8988T (cell line): ENCODE measurements around the gene RBM42.
"Not testable (repeated sequence)": the region's sequence is repeated elsewhere in the genome, so short reads cannot be mapped to it uniquely, and the experiment has no call there.

Source experiments
- DNase-seq: peaks from one replicate; pipeline ENCODE4 v3.0.0; 2011

The RBM42 gene

GRCh38 chr19:35628565-35629331, at the start of gene RBM42:
Gene RBM42, plus strand, starts transcription at chr19:35629036. Its CDS starts 118 bp downstream, at chr19:35629154.
- DNase-seq: peak; percentile 98

- DNase-seq: no peak
Measured at GRCh38 chr19:35582760-35583159, 46.1 kb upstream of the RBM42 start.

- peak; percentile 49 for DNase-seq
Measured at GRCh38 chr19:35585848-35586247, 43.0 kb upstream of the RBM42 start, which contains the start of gene PMIS2. Gene PMIS2, plus strand, starts transcription at chr19:35586173. Its CDS starts 87 bp downstream, at chr19:35586260.

DNA sequence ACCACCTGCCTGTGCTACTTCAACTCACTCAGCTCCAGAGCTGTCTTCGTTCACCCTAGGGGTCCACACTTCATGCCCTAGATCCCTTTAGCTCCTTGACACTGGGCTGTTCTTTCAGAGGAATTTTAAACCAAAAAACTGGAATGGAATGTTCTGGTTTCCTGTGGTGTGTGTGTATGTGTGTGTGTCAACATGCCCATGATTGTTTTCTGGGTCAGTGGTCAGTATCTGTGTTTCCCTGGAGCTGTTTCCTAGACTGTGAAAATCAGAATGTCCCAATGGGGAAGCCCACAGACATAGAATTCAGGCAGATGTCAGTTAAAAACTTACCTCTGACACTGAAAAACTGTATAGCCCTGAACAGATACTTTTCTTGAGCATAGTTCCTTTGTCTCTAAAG, 41.5 kb upstream of the RBM42 start:
- no peak for DNase-seq

DNA sequence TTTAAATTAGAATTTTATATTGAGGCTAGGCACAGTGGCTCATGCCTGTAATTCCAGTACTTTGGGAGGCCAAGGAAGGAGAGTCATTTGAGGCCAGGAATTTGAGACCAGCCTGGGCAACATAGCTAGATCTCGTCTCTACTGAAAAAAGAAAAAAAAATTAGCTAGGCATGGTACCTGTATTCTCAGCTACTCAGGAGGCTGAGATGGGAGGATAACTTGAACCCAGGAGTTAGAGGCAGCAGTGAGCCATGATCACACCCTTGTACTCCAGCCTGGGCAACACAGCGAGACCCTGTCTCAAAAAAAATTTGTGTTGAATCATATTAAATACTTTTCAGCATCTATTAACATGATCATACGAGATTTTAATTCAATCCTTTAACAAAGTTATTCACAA, 38.0 kb upstream of the RBM42 start:
- no peak for DNase-seq

- peak; percentile 55 for DNase-seq
Measured at GRCh38 chr19:35592226-35592625, 36.6 kb upstream of the RBM42 start.

GRCh38 chr19:35595026-35595425, 33.8 kb upstream of the RBM42 start:
- not testable (repeated sequence) for DNase-seq

DNA sequence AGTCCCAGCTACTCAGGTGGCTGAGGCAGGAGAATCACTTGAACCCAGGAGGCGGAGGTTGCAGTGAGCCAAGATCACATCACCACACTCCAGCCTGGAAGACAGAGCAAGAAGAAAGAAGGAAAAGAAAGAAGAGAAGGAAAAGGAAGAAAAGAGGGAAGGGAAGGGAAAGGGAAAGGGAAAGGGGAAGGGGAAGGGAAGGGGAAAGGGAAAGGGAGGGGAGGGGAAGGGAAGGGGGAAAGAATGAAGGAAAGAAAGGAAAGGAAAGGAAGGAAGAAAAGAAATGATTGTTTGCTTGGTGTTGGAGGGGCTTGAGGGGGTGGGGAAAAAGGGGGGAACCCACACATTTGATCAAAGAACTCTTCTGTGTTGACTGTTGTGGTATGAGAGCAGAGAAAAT, 32.9 kb upstream of the RBM42 start:
- DNase-seq: no peak

DNA sequence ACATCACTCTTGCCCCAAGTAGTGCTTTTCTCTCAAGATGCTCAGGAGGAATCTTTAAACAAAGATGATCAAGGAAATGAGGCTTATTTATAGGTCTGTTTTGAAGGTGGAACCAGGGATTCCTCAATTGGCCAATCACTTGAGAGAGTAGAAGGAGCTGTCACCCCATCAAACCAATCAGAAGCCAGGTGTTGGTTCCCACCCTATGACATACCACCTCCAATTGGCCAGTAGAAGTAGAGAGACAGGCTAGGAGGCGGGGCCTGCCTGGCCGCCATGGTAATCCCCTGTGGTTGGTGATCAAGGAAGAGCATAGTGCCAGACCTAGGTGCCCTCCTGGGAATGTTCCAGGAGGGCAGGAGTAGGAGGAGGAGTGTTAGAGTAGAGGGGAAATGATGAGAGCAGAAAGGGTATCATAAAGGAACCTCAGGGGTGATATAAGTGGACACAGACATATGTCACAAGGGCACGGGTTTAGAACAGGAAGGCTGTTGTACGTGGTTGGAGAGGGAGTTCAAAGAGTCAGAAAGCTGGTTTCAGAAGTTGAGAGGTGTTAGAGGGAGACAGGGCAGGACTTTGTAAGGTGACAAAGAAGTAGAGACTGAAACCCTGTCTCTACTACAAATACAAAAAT, 32.4 kb upstream of the RBM42 start:
- DNase-seq: peak; percentile 51

DNA sequence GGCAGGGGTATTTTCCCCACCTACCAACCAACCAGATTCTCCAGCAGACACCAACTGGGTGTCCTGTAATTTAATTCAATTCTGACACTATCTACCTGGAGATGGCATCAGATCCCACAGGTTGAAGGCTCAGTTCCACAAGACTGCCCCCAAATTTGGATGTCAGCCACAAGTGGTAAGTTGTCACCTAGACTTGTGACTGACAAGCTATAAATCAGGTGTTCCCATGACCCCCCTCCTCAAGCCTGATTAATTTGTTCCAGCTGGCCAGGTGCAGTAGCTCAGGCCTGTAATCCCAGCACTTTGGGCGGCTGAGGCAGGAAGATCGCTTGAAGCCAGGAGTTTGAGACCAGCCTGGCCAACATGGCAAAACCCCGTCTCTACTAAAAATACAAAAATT, 26.9 kb upstream of the RBM42 start:
- no peak for DNase-seq

GRCh38 chr19:35604436-35604835, 24.4 kb upstream of the RBM42 start:
- DNase-seq: not testable (repeated sequence)

- DNase-seq: not testable (repeated sequence)
Measured at GRCh38 chr19:35607170-35607569, 21.7 kb upstream of the RBM42 start.

GRCh38 chr19:35607661-35608060, 21.2 kb upstream of the RBM42 start:
- no peak for DNase-seq

DNA sequence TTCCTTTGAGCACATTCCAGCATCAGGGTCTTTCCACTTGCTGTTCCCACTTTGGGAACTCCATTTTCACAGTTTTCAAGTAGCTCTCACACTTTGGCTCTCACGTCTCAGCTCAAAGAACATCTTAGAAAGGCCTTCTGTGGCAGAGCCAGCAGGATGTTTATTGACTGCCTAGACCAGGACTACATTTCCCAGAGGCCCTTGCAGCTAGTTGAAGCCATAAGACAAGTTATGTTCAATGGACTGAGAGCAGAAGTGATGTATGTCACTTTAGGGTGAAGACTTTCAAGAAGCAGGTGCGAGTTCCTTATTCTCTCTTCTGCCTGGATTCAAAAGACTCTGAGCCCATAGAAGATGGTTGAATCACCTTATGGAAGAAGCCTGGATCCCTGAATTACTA, 20.6 kb upstream of the RBM42 start:
- DNase-seq: no peak

GRCh38 chr19:35609851-35610353, 18.9 kb upstream of the RBM42 start:
- no peak for DNase-seq

- no peak for DNase-seq
Measured at GRCh38 chr19:35612224-35612558, 16.6 kb upstream of the RBM42 start.

DNA sequence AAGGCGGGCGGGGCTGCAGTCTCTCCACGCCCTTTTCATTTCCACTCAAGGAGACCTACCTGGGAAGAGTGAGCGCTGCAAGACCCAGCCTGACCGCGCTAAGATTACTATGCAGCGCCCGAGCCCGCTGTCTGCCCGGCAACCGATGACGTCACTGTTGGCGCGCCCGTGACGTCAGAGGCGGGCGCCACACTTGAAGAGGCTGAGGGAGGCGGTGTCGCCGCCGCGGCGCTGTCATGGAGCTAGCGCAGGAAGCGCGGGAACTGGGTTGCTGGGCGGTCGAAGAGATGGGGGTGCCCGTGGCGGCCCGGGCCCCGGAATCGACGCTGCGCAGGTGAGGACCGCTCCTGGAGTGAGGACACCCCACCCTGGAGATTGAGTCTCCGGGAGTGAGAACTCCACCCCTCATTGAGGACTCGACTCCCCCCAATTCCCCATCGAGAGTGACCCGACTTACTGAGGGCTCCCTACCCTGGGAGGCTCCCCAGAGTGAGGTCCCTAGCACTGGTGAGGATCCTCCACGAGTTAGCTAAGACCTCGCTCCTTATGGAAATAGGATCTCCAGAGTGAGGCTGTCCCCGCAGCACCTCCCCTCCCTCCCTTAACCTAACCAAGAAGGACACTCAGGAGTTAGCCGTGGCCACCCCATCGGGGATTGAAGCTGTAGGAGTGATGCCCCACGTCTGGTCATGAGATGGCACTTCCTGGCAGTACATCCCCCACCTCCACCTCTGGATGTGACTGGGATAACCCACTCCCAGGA, 16.1 kb upstream of the RBM42 start, which contains the start of gene HAUS5:
Gene HAUS5, plus strand, starts transcription at position 177 of the 763 bp plus-strand sequence. Its CDS starts 60 bp downstream, at position 237.
- peak; percentile 96 for DNase-seq

DNA sequence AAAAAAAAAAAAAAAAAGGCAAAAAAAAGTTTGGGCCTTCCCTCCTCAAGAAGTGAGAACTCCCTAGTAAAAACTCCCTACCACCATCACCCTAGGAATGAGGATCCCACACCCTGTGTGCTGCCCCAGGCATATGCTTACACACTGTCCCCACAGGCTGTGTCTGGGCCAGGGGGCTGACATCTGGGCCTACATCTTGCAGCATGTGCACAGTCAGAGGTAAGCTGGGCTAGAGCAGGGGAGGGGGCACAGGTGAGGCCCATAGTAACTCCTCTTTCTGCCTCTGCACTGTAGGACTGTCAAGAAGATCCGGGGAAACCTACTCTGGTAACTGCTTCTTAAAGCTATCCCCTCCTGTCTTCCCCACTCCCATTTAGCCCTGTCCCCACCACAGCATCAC, 15.3 kb upstream of the RBM42 start:
- no peak for DNase-seq

DNA sequence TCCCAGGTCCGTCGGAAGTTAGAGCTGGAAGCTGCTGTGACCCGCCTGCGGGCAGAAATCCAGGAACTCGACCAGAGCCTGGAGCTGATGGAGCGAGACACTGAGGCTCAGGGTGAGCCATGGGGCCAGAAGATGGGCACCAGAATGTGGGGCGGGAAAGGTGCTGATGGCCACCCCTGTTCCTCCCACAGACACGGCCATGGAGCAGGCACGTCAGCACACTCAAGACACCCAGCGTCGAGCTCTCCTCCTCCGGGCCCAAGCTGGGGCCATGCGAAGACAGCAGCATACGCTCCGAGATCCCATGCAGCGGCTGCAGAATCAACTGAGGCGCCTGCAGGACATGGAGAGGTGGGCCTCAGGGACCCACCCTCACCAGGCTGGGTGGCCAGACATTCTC, 13.8 kb upstream of the RBM42 start:
- no peak for DNase-seq

GRCh38 chr19:35618857-35619256, 10.0 kb upstream of the RBM42 start:
- no peak for DNase-seq

GRCh38 chr19:35619290-35619923, 9.4 kb upstream of the RBM42 start:
- no peak for DNase-seq

- DNase-seq: no peak
Measured at GRCh38 chr19:35620001-35620400, 8.8 kb upstream of the RBM42 start.

DNA sequence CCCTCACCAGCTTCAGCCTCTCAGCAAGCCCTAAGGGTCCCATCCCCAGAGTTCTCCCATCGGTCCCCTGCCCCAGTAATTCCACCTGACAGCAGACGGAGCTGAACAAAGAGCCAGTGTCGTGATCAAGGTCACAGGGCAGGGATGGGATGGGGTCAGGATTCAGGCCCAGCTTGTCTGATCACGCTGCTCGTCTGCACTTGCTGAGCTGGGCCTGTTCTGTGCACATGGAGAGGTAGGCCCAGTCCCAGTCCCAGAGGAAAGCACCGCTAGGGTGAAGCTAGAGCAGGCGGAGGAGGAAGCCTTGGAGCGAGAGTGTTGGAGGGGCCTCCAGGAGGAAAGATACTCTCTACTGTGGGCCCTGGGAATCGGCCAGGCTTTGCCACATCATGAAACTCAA, 7.1 kb upstream of the RBM42 start:
- no peak for DNase-seq
